Smooth muscle cell (in vitro differentiated cells): ENCODE data around the gene ALDH3B2. TPM values are rescaled to one million over a fixed set of nuclear protein-coding genes. Genes with fewer than 3 reads are reported as not detected.

ENCODE experiments used
- DNase-seq: peaks from one replicate; lab custom pipeline; 2025; ENCODE audit not compliant: unreplicated experiment; lab: John Stamatoyannopoulos, UW
- H2AFZ ChIP-seq: fragments of 200-600 bp; sonication (generic); 2 replicates; pipeline ENCODE4 v1.6.0; 2016; ENCODE audit warnings: antibody characterized with exemption, low read depth, mild to moderate bottlenecking
- H3F3A ChIP-seq: fragments of 200-600 bp; sonication (generic); 2 replicates; pipeline ENCODE4 v1.6.0; 2017; ENCODE audit warnings: antibody characterized with exemption, low read depth
- H3K27ac ChIP-seq: fragments of 200-600 bp; sonication (generic); 2 replicates; pipeline ENCODE4 v1.5.1; 2016; ENCODE audit warnings: low read depth, mild to moderate bottlenecking
- H3K27me3 ChIP-seq: fragments of 200-600 bp; sonication (generic); 2 replicates; pipeline ENCODE4 v1.6.1; 2016; ENCODE audit warnings: low read depth, mild to moderate bottlenecking
- H3K36me3 ChIP-seq: fragments of 200-600 bp; sonication (generic); 2 replicates; pipeline ENCODE4 v1.5.1; 2016; ENCODE audit warnings: low read depth
- H3K4me1 ChIP-seq: fragments of 200-600 bp; sonication (generic); 2 replicates; pipeline ENCODE4 v1.5.1; 2016; ENCODE audit warnings: low read depth
- H3K4me2 ChIP-seq: fragments of 200-600 bp; sonication (generic); 2 replicates; pipeline ENCODE4 v1.6.0; 2016; ENCODE audit warnings: mild to moderate bottlenecking
- H3K4me3 ChIP-seq: fragments of 200-600 bp; sonication (generic); 2 replicates; pipeline ENCODE4 v1.5.1; 2016; ENCODE audit warnings: mild to moderate bottlenecking
- H3K79me2 ChIP-seq: fragments of 200-600 bp; sonication (generic); 2 replicates; pipeline ENCODE4 v1.6.0; 2016; ENCODE audit warnings: low read depth, mild to moderate bottlenecking
- H3K9ac ChIP-seq: fragments of 200-600 bp; sonication (generic); 2 replicates; pipeline ENCODE4 v1.6.0; 2016; ENCODE audit warnings: low read depth
- H3K9me3 ChIP-seq: fragments of 200-600 bp; sonication (generic); replicated peaks from 2 replicates; pipeline ENCODE4 v1.5.1; 2016; ENCODE audit warnings: low read depth
- H4K20me1 ChIP-seq: fragments of 200-600 bp; sonication (generic); 2 replicates; pipeline ENCODE4 v1.6.0; 2016; ENCODE audit warnings: low read depth
- WGBS: methylation state at CpG from one replicate; pipeline ENCODE4 v1.1.7; 2016; ENCODE audit warnings: low lambda C conversion rate; 5-methylcytosine and 5-hydroxymethylcytosine counted together
- polyA plus RNA-seq: library from polyadenylated mRNA; unstranded; fragments of >200 nt; fragmentation: Nextera tagmentation; extraction: Ambion mirVana; gene quantifications from 2 replicates; pipeline ENCODE4 v1.2.1, GENCODE V29; 2016
- total RNA-seq: library from RNA; depleted of rRNA; stranded (reverse); fragments of >200 nt; gene quantifications from 2 replicates; pipeline ENCODE4 v1.2.3, GENCODE V29; 2014
- TF ChIP-seq, protein P1 (sequence below): fragments of 200-600 bp; sonication (generic); IDR thresholded peaks from 2 replicates; pipeline ENCODE4 v1.5.1; 2017; ENCODE audit warnings: borderline replicate concordance, mild to moderate bottlenecking, antibody characterized with exemption; ENCODE audit not compliant: insufficient read depth, poor library complexity, severe bottlenecking

The ALDH3B2 gene
- total and polyA plus RNA-seq, 2 experiments from 2014 or later, result 0.77 to 5.0 TPM

DNA sequence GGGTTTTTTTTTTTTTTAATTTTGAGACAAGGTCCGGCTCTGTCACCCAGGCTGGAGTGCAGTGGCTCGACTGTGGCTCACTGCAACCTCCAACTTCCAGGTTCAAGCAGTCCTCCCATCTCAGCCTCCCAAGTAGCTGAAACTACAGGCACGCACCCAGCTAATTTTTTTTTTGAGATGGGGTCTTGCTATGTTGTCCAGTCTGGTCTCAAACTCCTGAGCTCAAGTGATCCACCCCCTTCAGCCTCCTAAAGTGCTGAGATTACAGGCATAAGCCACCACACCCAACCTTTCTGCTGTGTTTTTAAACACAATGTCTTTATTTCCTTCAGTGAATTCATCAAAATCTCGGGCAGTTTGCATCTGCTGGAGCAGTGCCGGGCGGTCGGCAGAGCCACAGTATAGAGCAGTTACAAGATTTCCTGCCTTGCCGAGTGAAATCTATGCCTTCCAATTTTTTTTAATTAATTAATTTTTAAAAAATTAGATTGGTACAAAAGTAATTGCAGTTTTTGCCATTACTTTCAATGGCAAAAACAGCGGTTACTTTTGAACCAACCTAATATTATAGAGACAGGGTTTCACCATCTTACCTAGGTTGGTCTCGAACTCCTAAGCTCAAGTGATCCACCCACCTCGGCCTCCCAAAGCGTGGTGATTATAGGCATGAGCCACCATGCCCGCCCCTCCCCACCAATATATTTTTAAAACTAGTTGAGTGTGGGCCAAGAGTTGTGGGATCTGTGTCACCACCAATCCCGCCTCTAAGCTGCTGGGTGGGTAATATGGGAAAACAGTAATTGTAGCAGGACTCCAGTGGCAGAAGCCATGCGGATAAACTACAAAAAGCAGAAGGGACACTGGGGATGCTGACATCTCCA, 21.2 kb downstream of the ALDH3B2 start:
- DNase-seq, result no peak
- Histone ChIP-seq H3K27ac (no peak overlapping the region), H3K4me1 (no peaks in the 10 kb centered on the region), H3K27me3 (no peaks in the 10 kb centered on the region), H3K79me2 (no peaks in the 10 kb centered on the region), H3F3A (no peaks in the 10 kb centered on the region), H3K9ac (no peak overlapping the region), H3K9me3 (no peaks in the 10 kb centered on the region), H2AFZ (no peak overlapping the region), H3K4me3 (no peak overlapping the region), H3K36me3 (no peaks in the 10 kb centered on the region), H3K4me2 (no peak overlapping the region), H4K20me1 (no peaks in the 10 kb centered on the region)
- TF ChIP-seq, protein P1, sequence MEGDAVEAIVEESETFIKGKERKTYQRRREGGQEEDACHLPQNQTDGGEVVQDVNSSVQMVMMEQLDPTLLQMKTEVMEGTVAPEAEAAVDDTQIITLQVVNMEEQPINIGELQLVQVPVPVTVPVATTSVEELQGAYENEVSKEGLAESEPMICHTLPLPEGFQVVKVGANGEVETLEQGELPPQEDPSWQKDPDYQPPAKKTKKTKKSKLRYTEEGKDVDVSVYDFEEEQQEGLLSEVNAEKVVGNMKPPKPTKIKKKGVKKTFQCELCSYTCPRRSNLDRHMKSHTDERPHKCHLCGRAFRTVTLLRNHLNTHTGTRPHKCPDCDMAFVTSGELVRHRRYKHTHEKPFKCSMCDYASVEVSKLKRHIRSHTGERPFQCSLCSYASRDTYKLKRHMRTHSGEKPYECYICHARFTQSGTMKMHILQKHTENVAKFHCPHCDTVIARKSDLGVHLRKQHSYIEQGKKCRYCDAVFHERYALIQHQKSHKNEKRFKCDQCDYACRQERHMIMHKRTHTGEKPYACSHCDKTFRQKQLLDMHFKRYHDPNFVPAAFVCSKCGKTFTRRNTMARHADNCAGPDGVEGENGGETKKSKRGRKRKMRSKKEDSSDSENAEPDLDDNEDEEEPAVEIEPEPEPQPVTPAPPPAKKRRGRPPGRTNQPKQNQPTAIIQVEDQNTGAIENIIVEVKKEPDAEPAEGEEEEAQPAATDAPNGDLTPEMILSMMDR, result no peak
- 85% methylated on average over 15 of the region's 15 CpGs for WGBS

- Histone ChIP-seq H3K36me3 (no peaks in the 10 kb centered on the region), H3K9ac (no peak overlapping the region), H3K4me2 (no peak overlapping the region), H3K27ac (no peak overlapping the region), H3F3A (no peaks in the 10 kb centered on the region), H2AFZ (no peak overlapping the region), H3K4me3 (no peak overlapping the region), H3K9me3 (no peaks in the 10 kb centered on the region), H3K79me2 (no peaks in the 10 kb centered on the region), H4K20me1 (no peaks in the 10 kb centered on the region), H3K4me1 (no peaks in the 10 kb centered on the region), H3K27me3 (no peaks in the 10 kb centered on the region)
- no peak for DNase-seq
- TF ChIP-seq, protein P1, result no peak
- WGBS, result 54% methylated on average over 13 of the region's 13 CpGs
These were observed 22.2 kb downstream of the ALDH3B2 start for GRCh38 chr11:67651976-67652781.

DNA sequence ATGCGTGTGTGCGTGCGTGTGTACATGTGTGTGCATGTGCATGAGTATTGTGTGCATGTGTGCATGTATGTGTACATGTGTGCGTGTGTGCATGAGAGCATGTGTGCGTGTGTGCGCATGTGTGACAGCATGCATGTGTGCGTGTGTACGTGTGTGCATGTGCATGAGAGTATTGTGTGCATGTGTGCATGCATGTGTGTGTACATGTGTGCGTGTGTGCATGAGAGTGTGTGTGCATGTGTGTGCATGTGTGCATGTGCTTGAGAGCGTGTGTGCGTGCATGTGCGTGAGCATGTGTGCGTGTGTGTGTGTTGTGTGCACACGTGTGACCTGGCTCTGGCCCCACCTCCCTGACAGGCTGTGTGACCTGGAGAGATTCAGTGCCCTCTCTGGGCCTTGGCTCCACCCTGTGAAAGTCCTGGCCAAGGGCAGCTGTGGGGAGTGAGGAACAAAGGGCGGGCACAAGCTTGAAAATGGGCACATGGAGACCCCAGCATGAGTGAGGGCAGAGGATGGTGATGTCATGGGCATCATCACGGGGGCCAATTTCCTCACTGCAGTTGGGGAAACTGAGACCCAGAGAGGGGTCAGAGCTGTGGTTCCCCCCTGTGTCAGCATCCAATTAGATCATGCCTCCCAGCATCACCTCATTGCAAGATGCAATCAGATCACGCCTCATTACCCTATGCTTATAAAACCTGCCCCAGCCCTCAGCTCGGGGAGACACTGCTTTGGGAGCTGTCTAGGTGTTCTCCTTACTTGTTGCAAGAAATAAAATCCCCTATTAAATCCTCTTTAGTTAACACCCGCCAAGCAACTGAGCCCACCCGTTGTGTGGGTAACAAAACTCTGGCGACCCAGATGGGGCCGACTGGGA, 24.6 kb downstream of the ALDH3B2 start:
- DNase-seq, result no peak
- TF ChIP-seq, protein P1, result no peak
- Histone ChIP-seq H3K9me3 (no peaks in the 10 kb centered on the region), H3K9ac (no peak overlapping the region), H3K4me1 (no peaks in the 10 kb centered on the region), H3K36me3 (no peaks in the 10 kb centered on the region), H3K4me2 (no peak overlapping the region), H4K20me1 (no peaks in the 10 kb centered on the region), H3K27me3 (no peaks in the 10 kb centered on the region), H3K27ac (no peak overlapping the region), H3K79me2 (no peaks in the 10 kb centered on the region), H2AFZ (no peak overlapping the region), H3F3A (no peaks in the 10 kb centered on the region), H3K4me3 (no peak overlapping the region)
- 91% methylated on average over 21 of the region's 22 CpGs for WGBS
